Activated CD4-positive, alpha-beta T cell treated with anti-CD3 and anti-CD28 coated beads for 1 hour (primary cell): Measurements from ENCODE around the gene LY6G6D.
"Not testable (repeated sequence)": the region's sequence is repeated elsewhere in the genome, so short reads cannot be mapped to it uniquely, and the experiment has no call there.

Source experiments
- DNase-seq: peaks from one replicate; pipeline ENCODE4 v3.0.0-alpha.2; 2020

The LY6G6D gene

DNA sequence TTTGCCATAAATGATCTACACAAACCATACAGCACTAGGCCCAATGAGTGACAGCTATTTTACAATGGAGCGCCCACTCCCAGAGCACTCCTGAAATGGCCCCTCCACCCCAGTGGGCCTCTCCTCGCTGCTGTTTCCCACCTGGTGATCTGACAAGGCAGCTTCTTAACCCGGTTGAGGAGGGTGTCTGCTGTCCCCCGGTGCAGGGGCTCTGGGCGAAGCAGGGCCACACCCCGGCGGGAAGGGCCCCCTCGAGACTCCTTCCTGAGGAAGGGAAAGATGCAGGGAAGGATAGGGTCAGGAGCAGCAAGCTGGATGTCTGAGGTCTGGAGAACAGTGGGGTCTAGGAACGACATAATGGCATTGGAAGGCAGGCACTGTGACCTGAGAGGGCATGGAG lies 22.3 kb upstream of the LY6G6D start:
- no peak for DNase-seq

- no peak for DNase-seq
Measured at GRCh38 chr6:31693535-31693934, 21.6 kb upstream of the LY6G6D start.

DNA sequence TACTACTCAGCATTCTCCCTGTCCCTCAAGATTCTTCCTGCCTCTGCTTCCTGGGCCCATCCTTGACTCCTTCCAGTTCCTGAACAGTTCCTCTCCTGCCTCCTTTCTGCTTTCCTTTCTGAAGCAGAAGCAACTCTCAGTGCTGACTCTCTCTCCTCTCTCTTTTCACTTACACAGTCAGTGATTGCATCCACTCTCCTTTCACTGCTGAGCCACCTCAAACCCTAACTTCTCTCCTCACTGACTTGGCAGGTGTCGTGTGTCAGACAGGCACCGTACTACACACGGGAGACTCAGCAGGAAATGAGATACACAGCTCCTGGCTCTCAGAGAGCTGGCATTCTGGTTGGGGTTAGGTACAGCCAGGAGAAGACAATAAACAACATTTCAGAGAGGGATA lies 17.6 kb upstream of the LY6G6D start:
- no peak for DNase-seq

DNA sequence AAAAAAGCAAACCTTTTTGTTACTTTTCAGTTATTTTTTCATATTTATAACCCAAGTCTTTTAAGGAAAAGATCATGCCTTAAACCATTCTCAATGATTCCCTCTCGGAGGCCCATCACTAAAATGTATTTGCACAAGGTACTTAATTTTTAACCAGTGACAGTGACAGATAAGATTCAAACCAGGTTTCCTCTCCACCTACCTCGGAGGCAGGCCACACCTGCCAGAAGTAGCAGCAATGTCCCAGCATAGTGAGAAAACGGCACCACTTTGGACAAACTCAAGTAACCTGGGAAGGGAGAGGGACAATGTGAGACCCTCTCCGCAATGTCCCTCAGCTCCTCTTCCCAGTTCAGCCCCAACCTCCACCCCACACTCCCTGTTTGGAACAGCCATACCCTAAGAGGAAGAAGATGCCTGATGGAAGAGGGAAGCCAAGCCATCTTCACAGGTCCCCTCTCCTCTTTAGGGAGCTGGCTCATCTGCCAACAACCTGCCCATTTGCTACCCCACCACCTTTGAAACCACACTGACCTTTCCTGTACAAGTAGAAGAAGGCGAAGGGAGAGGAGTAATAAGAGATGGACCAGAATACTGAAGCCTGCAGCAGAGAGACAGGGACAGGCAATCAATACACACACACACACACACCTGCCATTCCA lies 14.3 kb upstream of the LY6G6D start:
- DNase-seq, result no peak

DNA sequence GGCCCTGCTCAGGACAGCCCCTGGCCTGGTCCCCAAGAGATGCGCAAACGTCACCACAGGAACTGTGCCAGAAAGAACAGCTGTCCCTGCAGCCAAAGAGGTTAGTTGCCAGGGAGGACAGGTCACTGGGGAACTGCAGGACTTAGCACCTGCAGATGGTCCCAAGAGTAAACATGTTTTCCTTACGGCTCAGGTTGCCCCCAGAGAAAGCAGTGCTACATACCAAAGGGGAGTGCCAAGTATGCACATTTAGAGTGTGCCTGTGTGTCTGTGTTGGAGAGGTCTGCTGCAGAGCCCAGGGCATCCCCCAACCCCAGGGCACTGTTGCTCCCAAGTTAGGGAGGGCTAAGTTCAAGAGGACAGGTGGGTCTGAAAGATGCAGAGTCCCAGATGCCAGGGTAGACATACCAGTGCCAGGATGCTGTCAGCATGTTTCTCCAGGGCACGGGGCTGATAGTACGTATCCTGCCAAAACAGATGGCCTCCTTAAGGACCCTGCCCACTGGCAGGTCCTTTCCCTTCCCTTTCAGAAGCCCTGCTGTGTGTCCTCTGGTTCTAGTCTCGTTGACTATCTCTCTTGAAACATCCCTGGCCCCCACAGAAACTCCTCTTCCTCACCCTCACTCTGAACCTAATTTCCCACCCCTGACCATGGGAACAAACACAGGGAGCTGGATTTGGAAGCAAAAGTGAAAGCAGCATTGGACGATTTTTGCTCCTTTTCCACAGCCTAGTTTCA lies 13.3 kb upstream of the LY6G6D start:
- no peak for DNase-seq

DNA sequence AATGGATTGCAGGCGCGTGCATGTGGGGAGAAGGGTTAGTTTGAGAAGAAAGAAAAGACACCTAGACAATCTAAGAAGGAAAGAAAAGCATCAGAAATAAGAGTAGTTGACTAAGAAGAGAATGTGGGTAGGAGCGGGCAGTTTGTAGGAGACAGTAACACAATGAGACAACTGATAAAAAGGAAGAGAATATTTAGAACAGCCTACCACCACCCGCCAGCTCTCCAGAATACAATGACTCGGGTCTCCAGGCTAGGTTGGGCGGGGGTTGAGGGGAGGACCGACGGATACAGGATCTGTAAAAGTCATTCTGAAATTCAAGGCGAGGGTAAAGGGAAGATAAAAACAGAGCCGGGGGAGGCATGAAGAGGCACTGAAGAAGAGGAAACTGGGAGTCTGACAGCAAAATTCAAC lies 12.7 kb upstream of the LY6G6D start:
- no peak for DNase-seq

DNA sequence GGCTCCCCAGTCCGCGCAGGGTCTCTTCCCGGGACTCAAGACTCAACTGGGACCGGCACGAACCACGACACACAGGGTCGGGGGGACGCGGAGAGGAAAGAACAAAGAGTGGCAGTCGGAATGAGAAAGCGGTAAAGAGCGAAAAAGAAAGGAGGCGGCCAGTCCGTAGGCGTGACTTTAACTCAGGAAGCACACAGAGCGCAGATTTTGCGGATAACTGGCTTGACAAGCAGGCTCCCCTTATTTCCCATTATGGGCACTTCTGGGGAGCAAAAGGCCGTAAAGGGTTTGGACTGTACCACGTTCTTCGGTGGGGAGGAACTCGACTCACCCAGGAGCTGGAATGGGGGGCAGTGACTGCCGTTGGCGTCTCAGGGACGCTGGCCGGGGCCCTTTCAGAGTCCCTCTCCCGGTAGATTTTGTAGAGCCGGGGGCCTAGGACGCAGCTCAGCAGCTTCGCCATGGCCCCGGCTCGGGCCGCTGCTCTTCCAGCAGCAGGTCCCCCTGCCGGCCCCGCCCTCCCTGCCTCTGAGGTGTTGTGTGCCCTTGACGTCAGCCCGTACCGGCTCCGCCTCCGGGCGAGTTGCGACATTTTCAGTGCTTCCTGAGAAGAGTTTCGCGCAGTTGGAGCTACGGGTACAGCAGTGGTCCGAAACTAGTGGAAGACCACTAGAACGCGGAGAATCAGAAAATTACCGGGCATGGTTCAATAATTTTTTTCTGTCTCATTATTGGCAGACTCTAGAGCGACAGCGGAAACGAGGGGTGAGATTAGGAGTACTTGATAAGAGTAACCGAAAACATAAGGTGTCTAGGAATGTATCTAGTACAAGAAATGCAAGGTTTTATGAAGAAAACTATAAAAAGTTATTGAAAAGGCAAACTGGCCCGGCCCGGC lies 12.1 kb upstream of the LY6G6D start, which contains the start of gene ABHD16A:
TSS of gene ABHD16A (minus strand) at position 506 of the 898 bp plus-strand sequence. CDS start at position 463, 43 bp downstream.
- DNase-seq, result peak; percentile 94

DNA sequence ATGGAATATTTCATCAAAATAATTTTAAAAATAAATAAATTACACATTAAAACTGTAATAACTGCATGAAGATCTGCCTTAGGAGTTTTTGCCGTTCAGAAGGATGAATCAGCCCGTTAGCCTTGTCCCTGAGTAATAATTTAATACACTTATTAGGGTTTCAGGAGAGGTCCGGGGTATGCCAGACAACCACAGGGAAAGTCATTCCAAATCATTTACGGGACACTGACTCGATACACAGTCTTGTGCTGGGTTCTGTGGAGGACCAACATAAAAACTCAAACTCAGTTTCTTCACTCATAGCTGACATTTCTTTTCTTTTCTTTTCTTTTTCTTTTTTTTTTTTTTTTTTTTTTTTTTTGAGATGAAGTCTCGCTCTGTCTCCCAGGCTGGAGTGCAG lies 9.2 kb upstream of the LY6G6D start:
- DNase-seq, result no peak

DNA sequence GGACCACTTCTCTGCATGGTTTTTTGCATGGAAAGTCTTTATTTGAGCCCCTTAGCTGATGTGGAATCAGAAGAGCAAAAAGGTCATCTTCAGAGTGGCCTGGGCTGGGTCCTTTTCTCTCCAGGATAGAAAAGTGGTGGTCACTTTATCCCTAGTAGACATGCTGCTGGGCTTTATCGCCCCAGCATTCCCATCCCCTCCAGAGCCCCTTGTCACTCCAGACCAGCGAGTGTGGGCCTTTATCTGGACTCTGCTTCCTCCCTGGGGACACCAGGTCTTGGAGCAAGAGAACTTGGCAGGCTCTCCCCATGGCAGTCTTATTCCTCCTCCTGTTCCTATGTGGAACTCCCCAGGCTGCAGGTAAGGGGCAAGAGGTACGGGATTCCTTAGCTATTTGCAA lies 8.5 kb upstream of the LY6G6D start, which contains the start of gene LY6G6F:
TSS of gene LY6G6F (plus strand) at position 268 of the 400 bp plus-strand sequence. CDS start at position 309, 41 bp downstream.
- DNase-seq, result no peak

- DNase-seq, result no peak
Measured at GRCh38 chr6:31707701-31708100, 7.4 kb upstream of the LY6G6D start.

GRCh38 chr6:31708224-31708623 lies 6.9 kb upstream of the LY6G6D start:
- no peak for DNase-seq

DNA sequence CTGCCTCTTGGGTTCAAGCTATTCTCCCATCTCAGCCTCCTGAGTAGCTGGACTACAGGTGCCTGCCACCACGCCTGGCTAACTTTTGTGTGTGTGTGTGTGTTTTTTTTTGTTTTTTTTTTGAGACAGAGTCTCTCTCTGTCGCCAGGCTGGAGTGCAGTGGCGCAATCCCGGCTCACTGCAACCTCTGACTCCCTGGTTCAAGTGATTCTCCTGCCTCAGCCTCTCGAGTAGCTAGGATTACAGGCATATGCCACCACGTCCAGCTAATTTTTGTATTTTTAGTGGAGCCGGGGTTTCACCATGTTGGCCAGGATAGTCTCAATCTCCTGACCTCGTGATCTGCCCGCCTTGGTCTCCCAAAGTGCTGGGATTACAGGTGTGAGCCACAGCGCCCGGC lies 6.0 kb upstream of the LY6G6D start:
- DNase-seq, result not testable (repeated sequence)

GRCh38 chr6:31710523-31711219 lies 4.5 kb upstream of the LY6G6D start:
- DNase-seq, result no peak

GRCh38 chr6:31711233-31711632 lies 3.9 kb upstream of the LY6G6D start:
- no peak for DNase-seq

DNA sequence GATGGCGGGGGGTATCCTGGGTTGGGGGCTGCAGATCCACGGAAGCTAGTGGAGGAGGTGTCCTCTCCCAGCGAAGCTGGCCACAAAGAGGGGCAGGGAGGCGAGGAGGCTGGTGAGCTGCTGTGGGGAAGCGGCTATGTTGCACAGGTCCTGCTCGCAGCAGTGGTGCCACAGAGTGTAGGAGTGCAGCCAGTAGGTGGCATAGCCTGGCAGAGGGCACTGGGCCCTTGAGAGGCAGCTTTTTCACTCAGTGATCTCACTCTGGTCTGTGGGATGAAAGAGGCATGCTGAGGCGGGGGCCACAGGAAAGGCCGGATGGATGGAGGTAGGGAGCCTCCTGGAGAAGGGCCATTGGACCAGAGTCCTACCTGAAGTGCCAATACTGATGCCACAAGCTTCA lies 2.9 kb upstream of the LY6G6D start:
- no peak for DNase-seq

- DNase-seq, result no peak
Measured at GRCh38 chr6:31713465-31713864, 1.7 kb upstream of the LY6G6D start.

- no peak for DNase-seq
Measured at GRCh38 chr6:31713991-31714684, 1.0 kb upstream of the LY6G6D start.

DNA sequence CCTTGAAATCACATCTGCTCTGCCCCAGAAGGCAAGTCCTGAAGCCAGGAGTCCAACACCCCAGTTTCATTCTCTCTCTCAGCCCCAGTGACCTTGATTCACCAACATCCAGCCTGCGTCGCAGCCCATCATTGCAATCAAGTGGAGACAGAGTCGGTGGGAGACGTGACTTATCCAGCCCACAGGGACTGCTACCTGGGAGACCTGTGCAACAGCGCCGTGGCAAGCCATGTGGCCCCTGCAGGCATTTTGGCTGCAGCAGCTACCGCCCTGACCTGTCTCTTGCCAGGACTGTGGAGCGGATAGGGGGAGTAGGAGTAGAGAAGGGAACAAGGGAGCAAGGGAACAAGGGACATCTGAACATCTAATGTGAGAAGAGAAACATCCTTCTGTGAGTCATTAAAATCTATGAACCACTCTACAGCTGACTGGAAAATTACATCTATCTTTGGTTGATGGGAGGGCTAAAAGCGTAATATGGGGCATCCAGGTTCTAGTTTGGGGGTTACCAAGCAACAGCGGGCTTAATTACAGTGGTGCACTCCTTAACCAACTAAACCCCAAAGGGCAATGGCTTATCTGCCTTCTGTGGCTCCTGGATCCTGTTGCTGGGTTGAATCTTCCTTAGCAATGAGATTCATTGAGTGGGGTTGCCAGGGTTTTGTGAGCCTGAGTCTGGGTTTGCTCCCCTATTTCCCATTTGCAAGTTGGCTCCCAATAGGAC lies 2.5 kb downstream of the LY6G6D start:
- no peak for DNase-seq

GRCh38 chr6:31718265-31718664 lies 3.1 kb downstream of the LY6G6D start:
- DNase-seq, result no peak

- no peak for DNase-seq
Measured at GRCh38 chr6:31719001-31719400, 3.9 kb downstream of the LY6G6D start.

GRCh38 chr6:31720196-31720770 lies 5.1 kb downstream of the LY6G6D start:
- DNase-seq, result no peak
